CD14-positive monocyte (primary cell): ENCODE data around the gene LSP1. TPM values are rescaled to one million over a fixed set of nuclear protein-coding genes. Genes with fewer than 3 reads are reported as not detected.

Source experiments
- DNase-seq, 3 donors: peaks; one replicate each; pipeline ENCODE4 v3.0.0-alpha.2; 2011 to 2022
- H2AFZ ChIP-seq: 2 replicates; pipeline ENCODE4 v1.6.0; 2012; ENCODE audit warnings: mild to moderate bottlenecking, low read depth, low read length, inconsistent platforms; ENCODE audit not compliant: insufficient read depth, poor library complexity, severe bottlenecking
- H3K27ac ChIP-seq, 2 donors: 1 replicate in 1 of 2; 2 replicates in 1 of 2; pipeline ENCODE4 v1.5.1; 2012 to 2013; ENCODE audit warnings: low read length in 2 of 2, control low read depth in 1 of 2, inconsistent platforms in 1 of 2, low read depth in 1 of 2, mild to moderate bottlenecking in 1 of 2
- H3K27me3 ChIP-seq, 2 donors: one replicate each; pipeline versions ENCODE4 v1.6.0 to v1.6.1; 2011 to 2013; ENCODE audit warnings: low read length in 2 of 2; ENCODE audit not compliant: control insufficient read depth in 2 of 2, insufficient read depth in 2 of 2
- H3K36me3 ChIP-seq, 2 donors: replicated peaks in 1 of 2; 1 replicate in 1 of 2; 2 replicates in 1 of 2; pipeline versions ENCODE4 v1.5.1 to v1.6.1; 2012 to 2013; ENCODE audit warnings: low read length in 2 of 2, control low read depth in 1 of 2, inconsistent platforms in 1 of 2, mild to moderate bottlenecking in 1 of 2; ENCODE audit not compliant: insufficient read depth in 2 of 2, control insufficient read depth in 1 of 2
- H3K4me1 ChIP-seq, 2 donors: 1 replicate in 1 of 2; 2 replicates in 1 of 2; pipeline versions ENCODE4 v1.5.1 to v1.6.1; 2012 to 2013; ENCODE audit warnings: low read length in 2 of 2, control low read depth in 1 of 2, inconsistent platforms in 1 of 2, mild to moderate bottlenecking in 1 of 2, moderate library complexity in 1 of 2; ENCODE audit not compliant: insufficient read depth in 2 of 2, control insufficient read depth in 1 of 2
- H3K4me2 ChIP-seq: replicated peaks from 2 replicates; pipeline ENCODE3; 2012; ENCODE audit warnings: low read length, moderate library complexity, mild to moderate bottlenecking; ENCODE audit not compliant: poor library complexity, severe bottlenecking; ENCODE audit errors: extremely low read depth
- H3K4me3 ChIP-seq, 3 experiments: fragments of 200-600 bp in 1 of 3; sonication (generic) in 1 of 3; replicated peaks in 1 of 3; 1 replicate in 2 of 3; 2 replicates in 1 of 3; pipeline ENCODE4 v1.5.1; 2011 to 2013; ENCODE audit warnings: low read length in 3 of 3, mild to moderate bottlenecking in 3 of 3, control low read depth in 2 of 3, low read depth in 2 of 3, inconsistent platforms in 1 of 3, moderate library complexity in 1 of 3
- H3K79me2 ChIP-seq: 2 replicates; pipeline ENCODE4 v1.6.0; 2012; ENCODE audit warnings: mild to moderate bottlenecking, control low read depth, inconsistent platforms, low read length, moderate library complexity; ENCODE audit not compliant: insufficient read depth
- H3K9ac ChIP-seq: 2 replicates; pipeline ENCODE4 v1.6.0; 2017; ENCODE audit warnings: low read length, mild to moderate bottlenecking; ENCODE audit not compliant: insufficient read depth, poor library complexity, severe bottlenecking
- H3K9me3 ChIP-seq, 2 donors: replicated peaks in 1 of 2; 1 replicate in 1 of 2; 2 replicates in 1 of 2; pipeline versions ENCODE4 v1.5.1 to v1.6.1; 2012 to 2013; ENCODE audit warnings: low read length in 2 of 2, control low read depth in 1 of 2; ENCODE audit not compliant: control insufficient read depth in 1 of 2, insufficient read depth in 1 of 2
- H4K20me1 ChIP-seq: 2 replicates; pipeline ENCODE4 v1.6.0; 2012; ENCODE audit warnings: mild to moderate bottlenecking, low read length, control low read depth, moderate library complexity; ENCODE audit not compliant: insufficient read depth
- H3K27ac Mint-ChIP-seq, 7 donors: one replicate each; pipeline ENCODE4 v1.8.0; 2020; ENCODE audit warnings: mild to moderate bottlenecking in 7 of 7, mixed read lengths in 7 of 7, moderate library complexity in 6 of 7, inconsistent platforms in 2 of 7
- H3K27me3 Mint-ChIP-seq, 3 donors: one replicate each; pipeline ENCODE4 v1.8.0; 2021 to 2022; ENCODE audit warnings: low read depth in 3 of 3, mild to moderate bottlenecking in 3 of 3, mixed read lengths in 3 of 3, moderate library complexity in 3 of 3, inconsistent platforms in 1 of 3
- H3K36me3 Mint-ChIP-seq, 2 donors: one replicate each; pipeline ENCODE4 v1.8.0; 2020; ENCODE audit warnings: mixed read lengths in 2 of 2, inconsistent platforms in 1 of 2, mild to moderate bottlenecking in 1 of 2
- H3K4me1 Mint-ChIP-seq: one replicate; pipeline ENCODE4 v1.8.0; 2020; ENCODE audit warnings: mild to moderate bottlenecking, mixed read lengths
- H3K4me3 Mint-ChIP-seq, 2 donors: one replicate each; pipeline ENCODE4 v1.8.0; 2020; ENCODE audit warnings: mild to moderate bottlenecking in 2 of 2, mixed read lengths in 2 of 2, moderate library complexity in 1 of 2
- H3K9me3 Mint-ChIP-seq, 7 donors: one replicate each; pipeline ENCODE4 v1.8.0; 2020 to 2022; ENCODE audit warnings: mixed read lengths in 7 of 7, mild to moderate bottlenecking in 6 of 7, moderate library complexity in 6 of 7, inconsistent platforms in 2 of 7
- CTCF ChIP-seq: fragments of 200-600 bp; IDR thresholded peaks from one replicate; pipeline ENCODE4 v1.8.0; 2022; ENCODE audit warnings: antibody characterized with exemption, mild to moderate bottlenecking
- WGBS: methylation state at CpG from one replicate; pipeline ENCODE4 v1.1.5; 2013; ENCODE audit warnings: missing lambda C conversion rate; ENCODE audit not compliant: insufficient coverage; 5-methylcytosine and 5-hydroxymethylcytosine counted together
- intact Hi-C, 2 donors: fragments of 100-400 bp; cut with micrococcal nuclease; formaldehyde crosslinking; loops; one replicate each; pipeline versions ENCODE4 v1.15.0 to v1.15.1; 2023
- polyA plus RNA-seq, 3 donors: library from polyadenylated mRNA; depleted of rRNA in 1 of 3; unstranded in 2 of 3; stranded (reverse) in 1 of 3; fragments of 300-500 nt in 2 of 3; fragments of >200 nt in 1 of 3; fragmentation: Illumina TruSeq in 2 of 3; gene quantifications; 1 replicate in 2 of 3; 2 replicates in 1 of 3; pipeline ENCODE4 v1.2.3, GENCODE V29; 2012 to 2021

Gene LSP1
- polyA plus RNA-seq, 3 donors = 387 to 646 (median 542) TPM

DNA sequence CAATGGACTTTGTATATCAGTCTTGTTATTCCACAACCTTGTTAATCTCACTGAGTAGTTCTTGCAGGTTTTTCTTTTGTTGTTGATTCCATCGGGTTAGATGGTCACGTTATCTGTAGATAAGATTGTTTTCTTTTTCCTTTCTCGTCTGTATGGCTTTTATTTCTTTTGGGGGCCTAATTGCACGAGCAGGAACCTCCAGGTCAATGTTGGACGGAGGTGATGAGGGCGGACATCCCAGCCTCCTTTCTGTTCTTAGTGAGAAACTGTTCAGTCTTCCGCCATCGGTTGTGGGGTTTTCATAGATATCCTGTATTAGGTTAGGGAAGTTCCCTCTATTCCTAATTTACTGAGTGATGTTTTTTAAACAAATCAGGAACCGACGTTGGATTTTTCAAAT is 43.6 kb downstream of the LSP1 start:
- H2AFZ ChIP-seq = peak overlapping the region; percentile 85
- intact Hi-C loops = loop anchor here in 1 of 2 donors (1.0 kb wide), 1 partner anchor 43 kb away; no protein-coding TSS in a partner anchor
- Mint-ChIP-seq H3K4me3 (peak overlapping the region; percentile 88 to 95), H3K9me3 (peaks cover 0 to 2% (median 0%) of the 10 kb centered on the region in 7 donors), H3K27ac (peak overlapping the region in 3 of 7 donors; percentile 47 to 77 (median 69)), H3K27me3 (peaks cover 2 to 3% (median 2%) of the 10 kb centered on the region in 3 donors), H3K36me3 (peaks cover 0 to 3% of the 10 kb centered on the region in 2 donors), H3K4me1 (peaks cover 21% of the 10 kb centered on the region)
- H3K4me1 ChIP-seq = peaks cover 17 to 21% of the 10 kb centered on the region in 2 donors
- H3K79me2 ChIP-seq = no peaks in the 10 kb centered on the region
- peak overlapping the region; percentile 76 for H3K4me2 ChIP-seq
- H3K4me3 ChIP-seq = peak overlapping the region; percentile 25 to 80 (median 49)
- peak overlapping the region in 1 of 2 donors; percentile 59 for H3K27ac ChIP-seq
- H3K27me3 ChIP-seq = no peaks in the 10 kb centered on the region
- WGBS = no CpG with 5 or more reads among the region's 10 CpGs
- no peak for TF ChIP-seq CTCF
- no peaks in the 10 kb centered on the region for H3K36me3 ChIP-seq
- H3K9ac ChIP-seq = peak overlapping the region; percentile 56
- H4K20me1 ChIP-seq = peaks cover 25% of the 10 kb centered on the region
- H3K9me3 ChIP-seq = no peaks in the 10 kb centered on the region
- no peak for DNase-seq

- H3K27me3 ChIP-seq = no peaks in the 10 kb centered on the region
- H3K27ac Mint-ChIP-seq = peak overlapping the region; percentile 47 to 87 (median 77)
- peak overlapping the region; percentile 85 for H2AFZ ChIP-seq
- peak overlapping the region; percentile 25 to 80 (median 49) for H3K4me3 ChIP-seq
- H3K79me2 ChIP-seq = no peaks in the 10 kb centered on the region
- H3K9me3 Mint-ChIP-seq = peaks cover 0 to 2% (median 0%) of the 10 kb centered on the region in 7 donors
- peak overlapping the region; percentile 56 for H3K9ac ChIP-seq
- peak overlapping the region in 1 of 2 donors; percentile 59 for H3K27ac ChIP-seq
- no peaks in the 10 kb centered on the region for H3K9me3 ChIP-seq
- peaks cover 20% of the 10 kb centered on the region for H4K20me1 ChIP-seq
- WGBS = 18% methylated on average over 11 of the region's 12 CpGs
- H3K4me1 Mint-ChIP-seq = peaks cover 18% of the 10 kb centered on the region
- peak overlapping the region; percentile 76 for H3K4me2 ChIP-seq
- H3K4me1 ChIP-seq = peaks cover 17 to 19% of the 10 kb centered on the region in 2 donors
- TF ChIP-seq CTCF = no peak
- intact Hi-C loops = loop anchor here in 1 of 2 donors (1.0 kb wide), 1 partner anchor 42 kb away; no protein-coding TSS in a partner anchor
- DNase-seq = peak in 2 of 3 donors; percentile 33 to 39
- peak overlapping the region; percentile 88 to 95 for H3K4me3 Mint-ChIP-seq
- H3K27me3 Mint-ChIP-seq = peaks cover 2 to 3% (median 2%) of the 10 kb centered on the region in 3 donors
- H3K36me3 ChIP-seq = no peaks in the 10 kb centered on the region
- H3K36me3 Mint-ChIP-seq = peaks cover 0 to 3% of the 10 kb centered on the region in 2 donors
Observed at GRCh38 chr11:1896923-1897322, 44.0 kb downstream of the LSP1 start.
